CD14-positive monocyte (primary cell): ENCODE measurements around the gene TRA2A. TPM values are rescaled to one million over a fixed set of nuclear protein-coding genes. Genes with fewer than 3 reads are reported as not detected.

ENCODE experiments used
- DNase-seq, 3 donors: peaks; one replicate each; pipeline ENCODE4 v3.0.0-alpha.2; 2011 to 2022
- H2AFZ ChIP-seq: 2 replicates; pipeline ENCODE4 v1.6.0; 2012; ENCODE audit warnings: mild to moderate bottlenecking, low read depth, low read length, inconsistent platforms; ENCODE audit not compliant: insufficient read depth, poor library complexity, severe bottlenecking
- H3K27ac ChIP-seq, 2 donors: 1 replicate in 1 of 2; 2 replicates in 1 of 2; pipeline ENCODE4 v1.5.1; 2012 to 2013; ENCODE audit warnings: low read length in 2 of 2, control low read depth in 1 of 2, inconsistent platforms in 1 of 2, low read depth in 1 of 2, mild to moderate bottlenecking in 1 of 2
- H3K27me3 ChIP-seq, 2 donors: one replicate each; pipeline versions ENCODE4 v1.6.0 to v1.6.1; 2011 to 2013; ENCODE audit warnings: low read length in 2 of 2; ENCODE audit not compliant: control insufficient read depth in 2 of 2, insufficient read depth in 2 of 2
- H3K36me3 ChIP-seq, 2 donors: replicated peaks in 1 of 2; 1 replicate in 1 of 2; 2 replicates in 1 of 2; pipeline versions ENCODE4 v1.5.1 to v1.6.1; 2012 to 2013; ENCODE audit warnings: low read length in 2 of 2, control low read depth in 1 of 2, inconsistent platforms in 1 of 2, mild to moderate bottlenecking in 1 of 2; ENCODE audit not compliant: insufficient read depth in 2 of 2, control insufficient read depth in 1 of 2
- H3K4me1 ChIP-seq, 2 donors: 1 replicate in 1 of 2; 2 replicates in 1 of 2; pipeline versions ENCODE4 v1.5.1 to v1.6.1; 2012 to 2013; ENCODE audit warnings: low read length in 2 of 2, control low read depth in 1 of 2, inconsistent platforms in 1 of 2, mild to moderate bottlenecking in 1 of 2, moderate library complexity in 1 of 2; ENCODE audit not compliant: insufficient read depth in 2 of 2, control insufficient read depth in 1 of 2
- H3K4me2 ChIP-seq: replicated peaks from 2 replicates; pipeline ENCODE3; 2012; ENCODE audit warnings: low read length, moderate library complexity, mild to moderate bottlenecking; ENCODE audit not compliant: poor library complexity, severe bottlenecking; ENCODE audit errors: extremely low read depth
- H3K4me3 ChIP-seq, 3 experiments: fragments of 200-600 bp in 1 of 3; sonication (generic) in 1 of 3; replicated peaks in 1 of 3; 1 replicate in 2 of 3; 2 replicates in 1 of 3; pipeline ENCODE4 v1.5.1; 2011 to 2013; ENCODE audit warnings: low read length in 3 of 3, mild to moderate bottlenecking in 3 of 3, control low read depth in 2 of 3, low read depth in 2 of 3, inconsistent platforms in 1 of 3, moderate library complexity in 1 of 3
- H3K79me2 ChIP-seq: 2 replicates; pipeline ENCODE4 v1.6.0; 2012; ENCODE audit warnings: mild to moderate bottlenecking, control low read depth, inconsistent platforms, low read length, moderate library complexity; ENCODE audit not compliant: insufficient read depth
- H3K9ac ChIP-seq: 2 replicates; pipeline ENCODE4 v1.6.0; 2017; ENCODE audit warnings: low read length, mild to moderate bottlenecking; ENCODE audit not compliant: insufficient read depth, poor library complexity, severe bottlenecking
- H3K9me3 ChIP-seq, 2 donors: replicated peaks in 1 of 2; 1 replicate in 1 of 2; 2 replicates in 1 of 2; pipeline versions ENCODE4 v1.5.1 to v1.6.1; 2012 to 2013; ENCODE audit warnings: low read length in 2 of 2, control low read depth in 1 of 2; ENCODE audit not compliant: control insufficient read depth in 1 of 2, insufficient read depth in 1 of 2
- H4K20me1 ChIP-seq: 2 replicates; pipeline ENCODE4 v1.6.0; 2012; ENCODE audit warnings: mild to moderate bottlenecking, low read length, control low read depth, moderate library complexity; ENCODE audit not compliant: insufficient read depth
- H3K27ac Mint-ChIP-seq, 7 donors: one replicate each; pipeline ENCODE4 v1.8.0; 2020; ENCODE audit warnings: mild to moderate bottlenecking in 7 of 7, mixed read lengths in 7 of 7, moderate library complexity in 6 of 7, inconsistent platforms in 2 of 7
- H3K27me3 Mint-ChIP-seq, 3 donors: one replicate each; pipeline ENCODE4 v1.8.0; 2021 to 2022; ENCODE audit warnings: low read depth in 3 of 3, mild to moderate bottlenecking in 3 of 3, mixed read lengths in 3 of 3, moderate library complexity in 3 of 3, inconsistent platforms in 1 of 3
- H3K36me3 Mint-ChIP-seq, 2 donors: one replicate each; pipeline ENCODE4 v1.8.0; 2020; ENCODE audit warnings: mixed read lengths in 2 of 2, inconsistent platforms in 1 of 2, mild to moderate bottlenecking in 1 of 2
- H3K4me1 Mint-ChIP-seq: one replicate; pipeline ENCODE4 v1.8.0; 2020; ENCODE audit warnings: mild to moderate bottlenecking, mixed read lengths
- H3K4me3 Mint-ChIP-seq, 2 donors: one replicate each; pipeline ENCODE4 v1.8.0; 2020; ENCODE audit warnings: mild to moderate bottlenecking in 2 of 2, mixed read lengths in 2 of 2, moderate library complexity in 1 of 2
- H3K9me3 Mint-ChIP-seq, 7 donors: one replicate each; pipeline ENCODE4 v1.8.0; 2020 to 2022; ENCODE audit warnings: mixed read lengths in 7 of 7, mild to moderate bottlenecking in 6 of 7, moderate library complexity in 6 of 7, inconsistent platforms in 2 of 7
- WGBS: methylation state at CpG from one replicate; pipeline ENCODE4 v1.1.5; 2013; ENCODE audit warnings: missing lambda C conversion rate; ENCODE audit not compliant: insufficient coverage; 5-methylcytosine and 5-hydroxymethylcytosine counted together
- intact Hi-C, 2 donors: fragments of 100-400 bp; cut with micrococcal nuclease; formaldehyde crosslinking; loops; one replicate each; pipeline versions ENCODE4 v1.15.0 to v1.15.1; 2023
- polyA plus RNA-seq, 3 donors: library from polyadenylated mRNA; depleted of rRNA in 1 of 3; unstranded in 2 of 3; stranded (reverse) in 1 of 3; fragments of 300-500 nt in 2 of 3; fragments of >200 nt in 1 of 3; fragmentation: Illumina TruSeq in 2 of 3; gene quantifications; 1 replicate in 2 of 3; 2 replicates in 1 of 3; pipeline ENCODE4 v1.2.3, GENCODE V29; 2012 to 2021
- TF ChIP-seq, protein P1 (sequence below): fragments of 200-600 bp; IDR thresholded peaks from one replicate; pipeline ENCODE4 v1.8.0; 2022; ENCODE audit warnings: antibody characterized with exemption, mild to moderate bottlenecking

Gene TRA2A
- polyA plus RNA-seq, 3 donors = 31.2 to 92.8 (median 46.6) TPM

- under 1% methylated on average over 82 of the region's 91 CpGs for WGBS
- no peaks in the 10 kb centered on the region for H4K20me1 ChIP-seq
- H3K9me3 ChIP-seq = peaks cover 0 to 13% of the 10 kb centered on the region in 2 donors
- Mint-ChIP-seq H3K27me3 (peaks cover 71 to 94% (median 84%) of the 10 kb centered on the region in 3 donors), H3K9me3 (peaks cover 0 to 31% (median 25%) of the 10 kb centered on the region in 7 donors), H3K27ac (no peak overlapping the region), H3K36me3 (peaks cover 0 to 21% of the 10 kb centered on the region in 2 donors), H3K4me1 (peaks cover 42% of the 10 kb centered on the region), H3K4me3 (peak overlapping the region; percentile 67 to 95)
- peak overlapping the region; percentile 76 for H3K4me2 ChIP-seq
- H2AFZ ChIP-seq = peak overlapping the region; percentile 66
- H3K4me1 ChIP-seq = peaks cover 46 to 55% of the 10 kb centered on the region in 2 donors
- H3K27ac ChIP-seq = no peak overlapping the region
- peak overlapping the region in 1 of 3 experiments; percentile 74 for H3K4me3 ChIP-seq
- peaks cover 84 to 93% of the 10 kb centered on the region in 2 donors for H3K27me3 ChIP-seq
- intact Hi-C loops = no loop called here
- H3K9ac ChIP-seq = no peak overlapping the region
- H3K36me3 ChIP-seq = no peaks in the 10 kb centered on the region
- DNase-seq = peak in 1 of 3 donors; percentile 30
- no peaks in the 10 kb centered on the region for H3K79me2 ChIP-seq
- TF ChIP-seq, protein P1, sequence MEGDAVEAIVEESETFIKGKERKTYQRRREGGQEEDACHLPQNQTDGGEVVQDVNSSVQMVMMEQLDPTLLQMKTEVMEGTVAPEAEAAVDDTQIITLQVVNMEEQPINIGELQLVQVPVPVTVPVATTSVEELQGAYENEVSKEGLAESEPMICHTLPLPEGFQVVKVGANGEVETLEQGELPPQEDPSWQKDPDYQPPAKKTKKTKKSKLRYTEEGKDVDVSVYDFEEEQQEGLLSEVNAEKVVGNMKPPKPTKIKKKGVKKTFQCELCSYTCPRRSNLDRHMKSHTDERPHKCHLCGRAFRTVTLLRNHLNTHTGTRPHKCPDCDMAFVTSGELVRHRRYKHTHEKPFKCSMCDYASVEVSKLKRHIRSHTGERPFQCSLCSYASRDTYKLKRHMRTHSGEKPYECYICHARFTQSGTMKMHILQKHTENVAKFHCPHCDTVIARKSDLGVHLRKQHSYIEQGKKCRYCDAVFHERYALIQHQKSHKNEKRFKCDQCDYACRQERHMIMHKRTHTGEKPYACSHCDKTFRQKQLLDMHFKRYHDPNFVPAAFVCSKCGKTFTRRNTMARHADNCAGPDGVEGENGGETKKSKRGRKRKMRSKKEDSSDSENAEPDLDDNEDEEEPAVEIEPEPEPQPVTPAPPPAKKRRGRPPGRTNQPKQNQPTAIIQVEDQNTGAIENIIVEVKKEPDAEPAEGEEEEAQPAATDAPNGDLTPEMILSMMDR = no peak
Measured at GRCh38 chr7:23469150-23469960, 62.4 kb downstream of the TRA2A start.

- WGBS = 1% methylated on average over 47 of the region's 48 CpGs
- intact Hi-C loops = no loop called here
Measured at GRCh38 chr7:23468526-23469149, 63.1 kb downstream of the TRA2A start.

More at GRCh38 chr7:23468526-23469149, 63.1 kb downstream of the TRA2A start:
- DNase-seq = peak in 1 of 3 donors; percentile 11
- Histone ChIP-seq H3K4me2 (peak overlapping the region; percentile 76), H3K4me3 (peak overlapping the region in 1 of 3 experiments; percentile 74), H4K20me1 (no peaks in the 10 kb centered on the region), H3K4me1 (peaks cover 39 to 48% of the 10 kb centered on the region in 2 donors), H3K79me2 (no peaks in the 10 kb centered on the region), H2AFZ (peak overlapping the region; percentile 0), H3K9ac (no peak overlapping the region), H3K9me3 (peaks cover 0 to 13% of the 10 kb centered on the region in 2 donors), H3K27ac (no peak overlapping the region), H3K27me3 (peaks cover 89 to 96% of the 10 kb centered on the region in 2 donors), H3K36me3 (no peaks in the 10 kb centered on the region)
- peaks cover 41% of the 10 kb centered on the region for H3K4me1 Mint-ChIP-seq
- peaks cover 0 to 21% of the 10 kb centered on the region in 2 donors for H3K36me3 Mint-ChIP-seq
- TF ChIP-seq, protein P1 = no peak
- H3K9me3 Mint-ChIP-seq = peaks cover 0 to 30% (median 24%) of the 10 kb centered on the region in 7 donors
- H3K27me3 Mint-ChIP-seq = peaks cover 76 to 92% (median 87%) of the 10 kb centered on the region in 3 donors
- H3K27ac Mint-ChIP-seq = no peak overlapping the region
- peak overlapping the region; percentile 59 to 83 for H3K4me3 Mint-ChIP-seq
